ENCODE measurements around the gene MRPL55.

Gene MRPL55

GRCh38 chr1:228109073-228109961 is at the start of gene MRPL55:
Gene MRPL55, minus strand, starts transcription at chr1:228109299. Its CDS starts 1,039 bp downstream, at chr1:228108260.
- peak; percentile 95 for ATAC-seq

- no peak for ATAC-seq
Measured at GRCh38 chr1:228158151-228159007, 49.3 kb upstream of the MRPL55 start.

DNA sequence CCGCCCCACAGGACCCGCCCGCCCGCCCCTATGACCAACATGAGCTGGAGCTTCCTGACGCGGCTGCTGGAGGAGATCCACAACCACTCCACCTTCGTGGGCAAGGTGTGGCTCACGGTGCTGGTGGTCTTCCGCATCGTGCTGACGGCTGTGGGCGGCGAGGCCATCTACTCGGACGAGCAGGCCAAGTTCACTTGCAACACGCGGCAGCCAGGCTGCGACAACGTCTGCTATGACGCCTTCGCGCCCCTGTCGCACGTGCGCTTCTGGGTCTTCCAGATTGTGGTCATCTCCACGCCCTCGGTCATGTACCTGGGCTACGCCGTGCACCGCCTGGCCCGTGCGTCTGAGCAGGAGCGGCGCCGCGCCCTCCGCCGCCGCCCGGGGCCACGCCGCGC is 48.6 kb upstream of the MRPL55 start:
- ATAC-seq: no peak

DNA sequence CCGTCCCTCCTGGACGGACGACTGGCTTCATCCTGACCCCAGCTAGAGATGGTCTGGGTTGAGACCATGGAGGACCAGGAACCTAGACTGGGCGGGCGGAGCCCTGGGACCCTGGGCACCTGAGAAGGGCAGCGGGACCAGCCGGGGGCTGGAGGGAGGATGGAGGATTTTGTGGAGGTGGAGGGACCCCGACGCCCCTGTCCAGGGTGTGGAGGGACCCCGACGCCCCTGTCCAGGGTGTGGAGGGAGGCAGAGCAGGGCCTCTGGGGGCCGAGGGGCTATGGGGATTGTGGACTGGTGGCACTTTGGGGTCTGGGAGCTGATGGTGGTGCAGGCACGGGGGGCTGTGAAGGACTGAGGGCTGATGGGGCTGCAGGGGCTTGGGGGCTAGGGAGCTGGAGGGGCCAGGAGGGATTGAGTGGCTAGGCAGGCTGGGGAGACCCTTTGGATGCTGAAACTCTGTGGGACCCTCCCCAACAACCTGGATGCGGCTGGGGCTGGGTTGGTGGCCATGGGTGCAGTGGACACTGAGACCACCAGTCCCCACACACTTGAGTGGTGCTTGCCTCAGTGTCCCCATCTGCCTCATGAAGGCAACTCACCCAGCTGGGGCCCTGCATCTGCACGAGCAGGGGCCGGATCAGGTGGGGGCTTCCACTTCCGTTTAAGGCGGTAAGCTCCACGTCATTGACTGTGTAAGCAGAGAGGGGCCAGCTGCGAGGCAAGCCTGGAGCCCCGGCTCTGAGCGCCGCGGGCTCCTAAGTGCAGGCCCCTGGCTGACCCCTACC is 48.0 kb upstream of the MRPL55 start:
- ATAC-seq: no peak

DNA sequence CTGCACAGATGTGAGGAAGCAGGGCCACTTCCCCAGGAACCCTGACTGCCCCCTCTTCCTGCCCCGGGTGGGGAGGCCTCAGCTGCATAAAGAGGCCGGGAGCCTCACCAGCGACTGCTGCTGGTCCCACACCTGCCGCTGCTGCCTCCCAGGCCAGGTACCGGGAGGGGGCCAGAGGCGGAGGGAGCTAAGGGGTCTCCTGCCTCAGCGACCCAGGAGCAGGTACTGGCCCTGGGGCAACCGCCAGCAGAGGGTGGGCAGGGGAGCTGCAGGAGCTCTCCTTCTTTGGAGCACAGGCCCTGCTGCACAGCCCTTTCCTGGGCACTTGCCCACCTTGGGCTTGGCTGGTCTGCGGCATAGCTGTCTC is 47.4 kb upstream of the MRPL55 start:
- no peak for ATAC-seq

- no peak for ATAC-seq
Measured at GRCh38 chr1:228155596-228156514, 46.8 kb upstream of the MRPL55 start.

DNA sequence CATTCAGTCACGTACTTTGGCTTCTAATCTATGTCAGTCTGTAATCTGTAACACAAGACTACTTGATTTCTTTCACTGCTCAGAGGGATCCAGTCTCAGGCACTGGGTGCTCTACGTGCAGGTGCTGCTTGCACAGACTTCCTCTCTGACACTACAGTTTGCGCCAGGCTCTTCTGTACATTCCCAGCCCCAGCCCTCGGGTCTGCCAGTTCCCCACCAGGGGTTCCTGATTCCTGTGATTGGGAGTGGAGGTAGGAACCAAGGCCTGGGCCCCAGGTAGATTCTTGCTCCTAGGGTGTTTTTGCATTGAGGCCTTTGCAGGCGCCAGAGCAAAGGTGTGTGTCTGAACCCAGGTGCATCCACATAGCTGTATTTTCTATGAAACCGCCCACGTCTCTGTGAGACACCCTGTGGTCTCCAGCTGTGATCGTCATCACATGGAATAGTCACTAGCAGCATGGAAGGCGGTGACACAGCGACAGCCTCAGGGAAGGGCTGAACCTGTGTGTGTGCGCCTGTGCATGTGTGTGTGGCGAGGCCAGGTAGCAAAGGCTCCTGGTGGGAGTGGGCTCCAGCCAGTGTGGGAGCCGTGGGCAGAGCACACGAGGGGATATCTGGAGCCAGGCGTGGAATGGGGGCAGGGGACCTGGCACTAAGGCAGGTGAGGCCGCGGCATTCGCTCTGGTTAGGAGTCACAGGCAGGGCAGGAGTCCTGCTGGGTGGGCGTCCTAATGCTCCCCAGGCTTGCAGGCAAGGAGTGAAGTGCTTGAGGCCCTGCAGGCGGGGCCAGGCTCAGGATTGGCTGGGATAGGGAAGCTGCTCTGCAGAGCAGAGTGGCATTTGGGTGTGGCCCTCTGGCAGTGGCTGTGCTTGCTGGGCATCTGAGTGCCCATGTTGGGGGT is 45.8 kb upstream of the MRPL55 start:
- peak; percentile 83 to 89 for ATAC-seq

GRCh38 chr1:228154021-228154669 is 45.0 kb upstream of the MRPL55 start:
- no peak for ATAC-seq

DNA sequence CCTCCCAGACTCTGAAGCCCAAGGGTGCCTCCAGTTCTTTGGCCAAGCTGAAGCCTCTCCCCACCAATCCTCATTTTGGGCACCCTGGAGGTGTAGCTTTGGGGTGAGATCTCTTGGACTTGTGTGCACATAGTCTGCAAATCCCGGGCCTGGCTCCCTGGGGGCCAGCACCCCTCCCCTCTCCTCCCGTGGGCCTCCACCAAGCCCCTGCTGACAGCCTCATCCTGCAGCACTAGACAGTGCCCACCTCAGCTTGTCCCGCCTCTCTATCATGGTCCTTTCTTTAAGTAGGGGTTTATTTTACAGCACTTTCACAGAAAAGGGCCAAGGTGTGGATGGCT is 43.8 kb upstream of the MRPL55 start:
- ATAC-seq: no peak

GRCh38 chr1:228152097-228152917 is 43.2 kb upstream of the MRPL55 start:
- ATAC-seq: no peak

DNA sequence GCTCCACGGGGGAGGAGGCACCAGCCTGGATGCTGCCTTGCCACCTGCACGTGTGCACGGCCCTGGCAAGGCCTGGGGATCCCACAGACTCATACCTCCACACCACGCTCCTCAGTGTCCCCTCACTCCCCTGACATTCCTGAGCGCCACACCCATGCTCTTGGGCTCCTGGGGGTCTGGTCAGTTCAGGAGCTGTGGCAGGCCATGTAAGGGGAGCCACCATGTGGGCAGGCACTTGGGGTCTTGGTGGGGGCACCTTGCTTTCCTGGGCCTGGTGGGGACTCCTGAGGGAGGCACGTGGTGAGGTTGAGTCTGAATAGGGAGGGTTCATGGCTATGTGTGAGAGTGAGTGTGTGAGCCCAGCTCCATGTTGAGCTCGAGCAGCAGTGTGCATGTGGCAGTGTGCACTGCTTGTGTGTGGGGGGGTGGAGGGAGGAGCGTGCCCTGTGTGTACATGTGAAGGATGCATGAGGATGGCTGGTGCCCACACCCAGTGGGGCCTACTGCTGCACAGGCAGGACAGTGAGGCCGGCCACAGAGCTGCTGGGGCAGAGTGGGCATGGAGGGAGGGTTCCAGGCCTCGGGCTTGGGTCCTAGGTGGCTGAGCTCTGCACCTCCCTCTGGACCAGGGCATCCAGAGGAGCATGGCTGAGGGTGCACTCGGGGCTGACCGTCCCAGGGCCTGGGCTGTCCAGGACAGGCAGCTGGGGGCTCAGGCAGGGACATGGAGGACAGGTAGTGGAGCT is 42.3 kb upstream of the MRPL55 start:
- ATAC-seq: no peak

DNA sequence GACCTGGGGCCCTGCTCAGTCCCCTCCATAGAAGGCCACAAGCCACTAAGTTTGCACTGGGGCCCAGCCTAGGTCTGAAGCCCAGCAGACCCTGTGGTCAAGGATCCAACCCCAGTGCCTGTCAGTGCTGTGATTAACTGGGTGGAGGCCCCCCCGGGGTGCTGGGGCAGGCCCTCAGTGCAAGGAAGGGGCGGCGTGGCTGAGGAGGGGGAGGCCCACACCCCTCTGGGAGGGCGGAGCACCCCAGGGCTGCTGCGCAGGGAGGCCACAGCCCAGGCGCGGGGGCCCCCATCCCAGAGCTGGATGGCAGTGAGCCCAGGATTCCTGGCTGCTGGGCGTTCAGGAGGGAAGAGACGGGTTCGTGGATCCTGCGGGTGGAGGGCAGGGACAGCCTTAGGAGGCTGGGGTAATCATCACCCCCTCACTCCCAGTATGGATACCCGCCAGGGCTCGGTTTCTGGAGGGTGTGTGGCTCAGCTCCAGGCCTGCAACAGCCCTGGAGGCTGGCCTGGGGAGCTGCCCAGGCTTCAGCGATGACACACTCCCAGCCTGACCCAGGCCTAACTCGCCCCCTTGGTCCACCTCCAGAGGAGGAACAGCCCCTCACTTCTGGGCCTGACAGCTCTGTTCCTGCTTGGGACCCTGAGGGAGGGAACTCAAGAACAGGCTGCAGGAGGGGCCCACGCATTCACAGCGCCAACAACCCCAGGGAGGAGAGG is 41.5 kb upstream of the MRPL55 start:
- no peak for ATAC-seq

DNA sequence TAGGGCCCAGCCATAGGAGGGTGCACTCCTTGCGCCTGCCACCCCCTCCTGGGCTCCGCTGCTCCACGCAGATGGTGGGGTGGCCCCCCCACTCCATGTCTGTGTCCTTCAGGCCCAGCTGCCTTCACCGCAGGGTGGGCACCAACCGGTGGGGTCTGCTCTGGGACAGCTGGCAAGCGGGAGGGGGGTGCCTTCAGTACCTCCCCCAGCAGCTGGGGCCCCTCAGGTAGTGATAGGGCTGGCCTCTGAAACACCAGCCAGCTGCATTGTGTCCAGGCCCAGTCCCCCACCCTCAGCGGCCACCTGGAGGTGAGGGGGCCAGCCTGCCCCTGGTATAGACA is 41.0 kb upstream of the MRPL55 start:
- ATAC-seq: no peak

- no peak for ATAC-seq
Measured at GRCh38 chr1:228149406-228150119, 40.5 kb upstream of the MRPL55 start, which contains the start of gene GJC2. Gene GJC2, plus strand, starts transcription at chr1:228149930. Its CDS starts 7,829 bp downstream, at chr1:228157759.

DNA sequence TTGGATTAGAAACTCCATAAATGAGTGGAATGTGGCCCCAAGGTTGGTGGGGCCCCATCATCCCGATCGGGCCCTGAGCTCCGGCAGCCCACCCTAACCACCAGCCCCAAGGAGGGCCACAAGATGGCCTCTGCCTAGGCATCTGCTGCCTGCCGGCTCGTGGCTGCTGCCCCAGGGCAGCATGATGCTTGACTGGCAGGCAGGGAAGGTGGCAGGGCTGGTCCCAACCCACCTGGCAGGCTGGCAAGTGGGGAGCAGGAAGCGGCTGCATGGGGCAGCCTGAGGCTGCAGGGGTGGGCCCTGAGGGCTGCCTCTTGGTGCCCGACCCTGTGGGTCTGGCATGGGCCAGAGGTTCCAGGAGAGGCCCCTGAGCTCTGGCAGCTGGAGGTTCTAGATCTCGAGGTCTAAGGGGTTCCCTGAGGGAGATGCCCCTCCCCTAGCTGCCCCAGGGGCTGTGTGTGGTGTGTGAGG is 39.9 kb upstream of the MRPL55 start:
- ATAC-seq: no peak

DNA sequence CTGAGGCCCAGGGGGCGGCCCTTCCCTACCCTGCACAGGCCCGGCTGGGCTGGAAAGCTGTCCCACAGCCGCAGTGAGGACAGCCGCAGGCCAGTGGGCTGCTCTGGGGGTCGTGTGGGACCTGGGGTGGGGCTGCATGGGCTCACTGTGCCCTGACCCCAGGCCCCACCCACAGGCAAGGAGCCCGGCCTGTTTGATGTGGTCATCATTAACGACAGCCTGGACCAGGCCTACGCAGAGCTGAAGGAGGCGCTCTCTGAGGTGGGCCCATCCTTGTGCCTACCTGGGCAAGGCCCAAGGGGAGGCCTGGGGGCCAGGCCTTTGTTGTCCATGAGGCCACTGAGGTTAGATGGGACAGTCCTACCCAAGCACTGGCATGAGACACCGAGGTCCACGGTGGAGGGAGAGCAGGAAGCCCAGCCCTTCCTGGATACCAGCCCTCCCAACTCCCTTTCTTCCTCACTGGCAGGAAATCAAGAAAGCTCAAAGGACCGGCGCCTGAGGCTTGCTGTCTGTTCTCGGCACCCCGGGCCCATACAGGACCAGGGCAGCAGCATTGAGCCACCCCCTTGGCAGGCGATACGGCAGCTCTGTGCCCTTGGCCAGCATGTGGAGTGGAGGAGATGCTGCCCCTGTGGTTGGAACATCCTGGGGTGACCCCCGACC is 39.2 kb upstream of the MRPL55 start:
- no peak for ATAC-seq

DNA sequence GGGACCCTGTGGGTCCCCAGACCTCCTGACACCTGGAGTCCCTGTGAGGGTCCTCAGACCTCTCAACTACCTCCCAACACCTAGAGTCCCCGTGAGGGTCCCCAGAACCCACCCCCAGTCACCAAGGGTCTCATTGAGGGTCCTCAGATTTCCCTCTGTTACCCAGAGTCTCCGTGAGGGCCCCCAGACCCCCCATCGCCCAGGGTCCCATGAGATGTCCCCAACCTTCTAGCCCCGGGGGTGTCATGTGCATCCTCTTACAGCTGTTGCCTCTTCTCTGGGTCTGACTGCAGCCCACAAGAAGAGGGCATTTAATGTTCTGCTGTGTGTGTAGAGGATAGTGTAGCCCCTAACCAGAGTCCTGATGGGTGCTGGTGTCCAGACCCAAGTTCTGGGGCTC is 38.7 kb upstream of the MRPL55 start:
- ATAC-seq: no peak

All from activated CD4-positive, CD25-positive, alpha-beta regulatory T cell treated with anti-CD3 and anti-CD28 coated beads, Interleukin-2, amount 50 U/mL, for 24 hours (primary cell).